Activated CD8-positive, alpha-beta memory T cell treated with anti-CD3 and anti-CD28 coated beads for 48 hours (primary cell): Measurements from ENCODE around the gene CTNNAL1.

ENCODE experiments used
- DNase-seq, 3 experiments: peaks; one replicate each; pipeline ENCODE4 v3.0.0-alpha.2; 2020; ENCODE audit warnings: low read depth in 2 of 3, low spot score in 2 of 3

Gene CTNNAL1

DNA sequence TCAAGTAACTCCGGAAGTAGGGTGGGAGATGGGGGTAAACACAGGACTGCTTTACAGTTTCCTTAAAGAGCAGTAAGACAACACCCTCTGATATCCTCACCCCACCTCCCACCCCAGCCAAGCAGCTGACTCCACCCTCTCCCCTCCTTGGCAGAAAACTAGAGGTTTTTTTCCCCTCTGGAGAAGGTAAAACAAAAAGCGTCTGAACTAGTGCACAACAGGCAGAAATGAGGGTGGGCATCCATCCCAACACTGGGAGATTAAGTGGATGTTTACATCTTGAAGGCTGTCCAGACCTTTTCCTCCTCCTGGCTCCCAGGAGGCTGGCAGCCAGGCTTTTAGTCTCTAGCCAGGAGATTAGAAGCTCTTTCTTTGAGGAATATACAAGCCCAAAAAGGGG, 13.9 kb upstream of the CTNNAL1 start:
- no peak for DNase-seq

- DNase-seq = no peak
These were observed 13.0 kb upstream of the CTNNAL1 start for GRCh38 chr9:109026306-109026705.

DNA sequence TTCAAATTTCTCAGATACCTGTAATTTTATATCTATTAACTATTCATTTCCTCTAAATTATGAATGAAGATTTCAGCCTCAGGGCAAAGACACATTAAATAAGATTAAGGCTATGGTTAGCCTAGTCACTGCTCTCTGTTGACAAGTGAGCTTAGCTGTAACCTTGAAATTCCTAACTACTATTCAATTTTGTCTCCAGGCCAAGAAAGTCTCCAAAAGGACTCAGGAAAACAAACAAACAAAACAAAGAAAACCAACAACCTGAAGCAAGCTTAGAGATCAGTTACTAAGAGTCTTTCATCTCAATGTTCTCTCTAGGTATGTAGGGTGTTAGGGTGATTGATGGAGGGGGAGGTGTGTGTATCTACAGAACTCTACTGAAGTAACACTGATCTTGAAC, 9.6 kb upstream of the CTNNAL1 start:
- DNase-seq = no peak

- no peak for DNase-seq
These were observed 7.5 kb upstream of the CTNNAL1 start for GRCh38 chr9:109020581-109021511.

DNA sequence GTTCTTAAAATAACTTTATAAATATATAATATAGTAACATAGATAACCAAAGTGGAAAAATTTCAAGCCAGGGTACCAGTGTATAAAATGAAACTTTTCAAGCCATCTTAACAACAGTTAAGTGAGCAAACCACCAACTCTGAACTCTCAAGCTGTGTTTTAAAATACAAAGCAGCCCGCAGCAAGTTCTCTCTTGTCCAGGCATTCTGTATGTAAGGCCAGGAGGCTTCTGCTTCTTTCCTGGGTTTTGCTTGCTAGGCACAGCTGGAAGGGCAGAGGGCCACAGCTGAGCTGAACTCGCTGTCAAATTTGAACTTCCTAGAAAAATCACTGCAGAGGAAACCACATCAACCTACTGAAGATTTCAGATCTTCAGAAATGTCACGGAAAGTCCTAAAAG, 6.8 kb upstream of the CTNNAL1 start:
- DNase-seq = no peak

DNA sequence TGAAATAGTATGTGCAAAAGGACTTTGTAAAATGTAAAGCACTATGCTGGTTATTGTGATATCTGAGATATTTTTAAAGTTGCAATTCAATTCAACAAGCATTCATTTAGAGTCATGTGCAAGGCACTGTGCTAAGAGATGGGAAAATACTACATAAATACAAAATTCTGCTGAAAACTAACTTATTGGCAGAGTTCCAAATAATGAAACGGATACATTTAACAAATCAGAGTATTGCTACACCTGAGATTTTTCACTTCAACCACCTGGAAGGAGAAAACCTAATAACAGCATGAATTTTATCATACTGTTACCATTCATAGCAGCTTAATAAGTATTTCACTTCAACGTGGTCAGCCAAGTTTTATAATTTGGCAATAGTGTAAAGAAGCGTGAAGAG, 6.1 kb upstream of the CTNNAL1 start:
- no peak for DNase-seq

GRCh38 chr9:109017493-109017892, 4.2 kb upstream of the CTNNAL1 start:
- DNase-seq = no peak

DNA sequence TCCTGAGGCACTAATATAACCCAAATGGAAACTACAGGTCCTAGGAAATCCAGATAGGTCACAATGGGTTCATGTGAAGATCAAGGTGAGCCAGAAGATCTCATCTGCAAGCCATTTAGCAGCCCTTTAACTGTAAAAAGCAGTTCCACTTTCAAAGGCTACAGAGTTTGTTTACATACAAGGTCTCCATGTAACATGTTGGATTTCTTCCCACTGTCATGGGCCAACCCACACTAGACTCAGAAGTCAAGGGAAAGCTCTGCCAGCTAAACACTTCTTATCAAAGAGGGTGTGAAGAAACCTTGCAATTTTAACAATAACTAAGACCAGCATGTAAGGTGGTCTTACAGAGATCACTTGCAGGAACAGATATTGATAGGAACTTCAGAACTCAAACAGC, 3.8 kb upstream of the CTNNAL1 start:
- no peak for DNase-seq

DNA sequence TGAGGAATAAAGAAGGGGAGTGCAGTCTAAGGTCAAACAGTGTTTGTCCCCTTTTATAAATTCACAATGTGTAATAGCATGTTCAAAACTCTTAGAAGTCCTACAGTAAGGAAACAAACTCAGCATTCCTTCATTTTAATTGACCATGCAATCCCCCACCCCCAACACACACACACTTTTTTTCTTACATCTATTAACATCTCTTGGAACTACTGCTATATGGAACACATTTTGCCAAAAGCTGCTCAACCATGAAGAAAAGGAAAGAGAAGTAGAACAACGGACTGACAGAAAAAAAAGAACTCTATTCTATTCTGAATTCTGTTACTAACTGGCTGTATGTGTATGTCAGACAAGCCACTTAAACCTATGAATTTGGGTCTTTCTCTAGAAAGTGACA, 2.8 kb upstream of the CTNNAL1 start:
- no peak for DNase-seq

DNA sequence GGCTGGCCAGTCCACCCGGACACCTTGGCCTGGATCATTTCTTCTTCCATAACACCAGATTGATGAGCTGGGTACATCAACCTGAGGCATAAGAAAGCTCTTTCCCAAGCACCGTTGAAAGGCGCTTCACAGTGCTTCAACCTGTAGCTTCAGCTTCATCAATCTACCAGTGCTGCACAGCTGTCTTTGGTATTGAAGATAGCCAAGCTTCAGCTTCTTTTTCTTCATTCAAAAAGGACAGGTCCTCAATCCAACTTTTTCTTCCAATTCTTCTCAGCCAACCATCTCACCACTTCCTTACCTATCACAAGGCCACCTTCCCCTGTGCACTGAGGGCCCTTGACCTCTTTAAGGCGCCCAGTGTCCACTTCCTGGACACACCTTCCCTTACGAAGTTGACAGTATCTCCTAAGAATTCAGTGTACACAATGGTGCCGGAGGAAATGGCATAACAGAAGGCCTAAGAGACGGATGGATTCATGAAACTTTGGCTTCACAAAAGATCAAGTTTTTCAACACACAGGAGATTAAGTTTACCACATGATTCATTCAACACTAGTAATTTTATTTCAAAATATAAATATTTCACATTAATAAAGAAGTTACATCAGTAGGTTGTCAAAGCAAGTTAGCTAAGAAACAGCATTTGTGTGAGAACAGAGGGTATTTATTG, 1.4 kb upstream of the CTNNAL1 start:
- no peak for DNase-seq

- no peak for DNase-seq
These were observed 644 bp upstream of the CTNNAL1 start for GRCh38 chr9:109013679-109014607.

GRCh38 chr9:109012009-109012875, 1.1 kb downstream of the CTNNAL1 start:
- DNase-seq = peak; percentile 10 to 32 (median 22)

DNA sequence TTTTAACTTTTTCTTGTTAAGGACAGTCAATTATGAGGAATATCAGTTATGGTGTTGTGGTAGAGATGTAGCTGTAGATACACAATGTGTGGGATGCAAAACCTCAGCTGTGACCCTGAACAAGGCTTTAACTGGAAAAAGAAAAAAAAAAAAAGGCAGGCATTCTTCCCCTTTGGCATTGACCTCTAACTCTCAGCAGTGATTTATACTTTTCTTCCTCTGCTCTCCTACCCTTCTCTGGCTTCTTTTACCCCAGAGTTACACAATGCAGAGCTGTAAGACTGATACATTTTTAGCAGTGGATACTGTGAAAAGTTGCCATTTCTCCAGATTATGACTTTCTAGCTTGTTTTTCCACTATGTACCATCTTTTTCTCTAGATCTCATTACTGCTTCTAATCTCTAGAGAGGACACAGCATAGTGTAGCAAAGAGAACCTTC, 2.0 kb downstream of the CTNNAL1 start:
- DNase-seq = no peak

- peak in 1 of 3 experiments; percentile 30 for DNase-seq
These were observed 2.6 kb downstream of the CTNNAL1 start for GRCh38 chr9:109010746-109011145.

GRCh38 chr9:109005678-109006077, 7.6 kb downstream of the CTNNAL1 start:
- no peak for DNase-seq

GRCh38 chr9:109003116-109003515, 10.2 kb downstream of the CTNNAL1 start:
- DNase-seq = no peak

- no peak for DNase-seq
These were observed 11.2 kb downstream of the CTNNAL1 start for GRCh38 chr9:109002141-109002540.

GRCh38 chr9:109001275-109001676, 12.0 kb downstream of the CTNNAL1 start:
- no peak for DNase-seq

GRCh38 chr9:108997112-108997511, 16.2 kb downstream of the CTNNAL1 start:
- DNase-seq = no peak

DNA sequence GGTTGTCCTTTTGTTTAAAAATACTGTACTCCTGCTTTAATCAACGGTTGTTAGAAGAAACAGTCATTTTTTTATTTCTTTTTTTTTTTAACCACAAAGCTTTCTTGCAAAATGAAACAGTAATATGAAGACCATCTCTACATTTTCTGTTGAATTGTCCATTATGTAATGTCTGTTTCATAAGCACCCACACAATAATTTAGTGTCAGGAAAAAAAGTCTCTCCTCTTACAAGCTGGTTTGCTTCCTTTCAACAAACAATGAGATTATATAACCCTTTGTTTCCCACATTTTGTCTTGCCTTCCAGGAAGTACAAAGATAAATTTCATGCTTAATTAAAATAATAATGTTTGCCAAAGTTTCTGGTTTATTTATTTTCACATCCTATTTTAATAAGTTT, 16.7 kb downstream of the CTNNAL1 start:
- no peak for DNase-seq
